Kidney epithelial cell (primary cell): ENCODE results near the gene PRSS50. TPM values are rescaled to one million over a fixed set of nuclear protein-coding genes. Genes with fewer than 3 reads are reported as not detected.

Experiments used
- DNase-seq: peaks from one replicate; pipeline ENCODE4 v3.0.0-alpha.2; 2010; ENCODE audit warnings: low read depth
- H3K27me3 ChIP-seq: 2 replicates; pipeline ENCODE4 v1.6.0; 2011; ENCODE audit warnings: low read length; ENCODE audit not compliant: control insufficient read depth, insufficient read depth
- H3K36me3 ChIP-seq: 2 replicates; pipeline ENCODE4 v1.5.1; 2011; ENCODE audit warnings: low read length; ENCODE audit not compliant: control insufficient read depth, insufficient read depth
- H3K4me3 ChIP-seq: 2 replicates; pipeline ENCODE4 v1.5.1; 2011; ENCODE audit warnings: low read depth, mild to moderate bottlenecking, control low read depth, low read length
- CTCF ChIP-seq: IDR thresholded peaks from 2 replicates; pipeline ENCODE4 v1.5.1; 2011; ENCODE audit warnings: mild to moderate bottlenecking, moderate library complexity, low read length, control low read depth, inconsistent platforms; ENCODE audit not compliant: insufficient read depth, poor library complexity, severe bottlenecking
- total RNA-seq: library from RNA; depleted of rRNA; stranded (reverse); fragments of >200 nt; gene quantifications from 2 replicates; pipeline ENCODE4 v1.2.3, GENCODE V29; 2015

PRSS50 gene
- 0.07 and 0.29 TPM in 2 replicates for total RNA-seq

GRCh38 chr3:46717447-46718231, at the start of gene PRSS50:
Gene PRSS50 (minus strand): TSS chr3:46717869. CDS start chr3:46717824, 45 bp downstream.
- no peak within 1 kb of the TSS for H3K4me3 ChIP-seq
- no peak for DNase-seq
- peak; percentile 58 for TF ChIP-seq CTCF
- no peaks in the 10 kb centered on the region for H3K36me3 ChIP-seq
- H3K27me3 ChIP-seq, result peaks cover 24% of the 10 kb centered on the region

- no peak for DNase-seq
- Histone ChIP-seq H3K36me3 (no peaks in the 10 kb centered on the region), H3K4me3 (no peak overlapping the region), H3K27me3 (no peaks in the 10 kb centered on the region)
- no peak for TF ChIP-seq CTCF
Observed at GRCh38 chr3:46764206-46764605, 46.5 kb upstream of the PRSS50 start.

- Histone ChIP-seq H3K27me3 (no peaks in the 10 kb centered on the region), H3K4me3 (no peak overlapping the region), H3K36me3 (no peaks in the 10 kb centered on the region)
- DNase-seq, result no peak
- TF ChIP-seq CTCF, result no peak
Observed at GRCh38 chr3:46763178-46763577, 45.5 kb upstream of the PRSS50 start.

- Histone ChIP-seq H3K36me3 (no peaks in the 10 kb centered on the region), H3K27me3 (no peaks in the 10 kb centered on the region), H3K4me3 (no peak overlapping the region)
- no peak for DNase-seq
- TF ChIP-seq CTCF, result no peak
Observed at GRCh38 chr3:46759239-46760167, 41.8 kb upstream of the PRSS50 start.

- no peak overlapping the region for H3K4me3 ChIP-seq
- H3K27me3 ChIP-seq, result no peaks in the 10 kb centered on the region
- TF ChIP-seq CTCF, result no peak
- no peak for DNase-seq
- H3K36me3 ChIP-seq, result no peaks in the 10 kb centered on the region
Observed at GRCh38 chr3:46756642-46757041, 39.0 kb upstream of the PRSS50 start.
